ENCODE results near the gene DNAH9.

The DNAH9 gene

GRCh38 chr17:11981862-11982261, 383.6 kb downstream of the DNAH9 start:
- DNase-seq (ENCODE audit: low spot score), result no peak

- no peak for DNase-seq (ENCODE audit: low spot score)
Observed at GRCh38 chr17:11986179-11986941, 388.1 kb downstream of the DNAH9 start.

DNA sequence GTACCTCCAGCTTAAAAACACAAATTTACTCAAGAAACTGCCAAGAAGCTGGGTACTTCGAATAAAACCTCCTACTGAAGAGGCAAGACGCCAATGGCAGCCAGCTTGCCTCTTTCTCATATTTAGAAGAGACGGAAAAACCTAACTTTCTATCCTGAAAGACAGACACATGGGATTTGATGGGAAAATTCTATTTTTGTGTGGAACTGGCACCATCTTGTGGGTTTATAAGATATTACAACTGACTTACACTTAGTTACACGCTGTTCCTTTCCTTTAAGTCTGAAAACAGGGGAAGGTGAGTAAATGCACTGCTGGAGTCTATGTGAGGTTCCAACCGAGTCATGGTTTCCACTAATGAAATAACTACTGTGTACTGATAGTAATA, 388.7 kb downstream of the DNAH9 start:
- DNase-seq (ENCODE audit: low spot score), result peak; percentile 47

DNA sequence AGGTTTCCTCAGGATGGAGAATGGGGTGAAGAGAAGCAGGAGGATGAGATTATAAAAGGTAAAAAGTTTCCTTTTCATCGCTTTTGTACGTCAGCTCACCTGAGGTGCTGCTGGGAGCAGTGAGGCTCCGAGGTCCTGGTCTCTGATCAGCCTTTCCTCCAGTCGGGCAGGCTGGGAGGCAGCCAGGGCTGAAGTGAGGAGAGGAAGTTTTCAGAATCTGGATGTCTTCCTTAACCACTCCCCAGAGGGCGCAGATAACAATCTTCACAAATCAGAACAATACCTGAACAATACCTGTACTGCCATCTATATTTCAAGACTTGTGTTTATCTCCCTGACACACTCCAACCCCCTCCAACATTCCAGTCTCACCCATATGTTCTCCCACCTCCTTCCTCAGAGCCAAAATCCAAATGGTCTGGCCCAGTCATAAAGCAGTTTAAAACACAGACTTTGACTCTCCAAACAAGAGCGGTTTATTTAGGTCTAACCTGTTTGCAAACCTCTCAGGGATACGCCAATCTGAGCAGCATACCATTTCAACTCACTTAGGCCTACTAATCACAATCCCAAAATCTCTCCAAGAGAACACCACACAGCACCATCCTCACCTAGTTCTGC, 392.2 kb downstream of the DNAH9 start:
- DNase-seq (ENCODE audit: low spot score), result no peak

DNA sequence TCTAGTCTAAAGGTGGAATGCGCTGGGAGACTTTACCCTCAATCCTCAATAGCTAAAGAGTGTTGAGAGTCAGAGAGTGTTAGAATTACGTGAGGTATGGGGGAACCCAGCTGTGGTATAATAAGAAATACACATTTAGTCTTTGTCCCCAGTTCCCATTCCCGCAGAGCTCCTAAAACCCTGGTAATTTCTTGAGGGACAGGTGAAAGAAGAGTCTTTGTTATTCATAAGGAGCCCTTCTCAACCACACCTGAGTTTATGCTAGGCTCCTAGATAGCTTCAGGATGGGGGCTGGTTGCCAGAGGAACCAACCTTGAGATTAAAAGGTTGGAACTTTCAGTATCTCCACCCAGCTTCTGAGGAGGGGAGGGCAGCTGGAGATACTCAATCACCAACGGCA, 393.2 kb downstream of the DNAH9 start:
- no peak for DNase-seq (ENCODE audit: low spot score)

DNA sequence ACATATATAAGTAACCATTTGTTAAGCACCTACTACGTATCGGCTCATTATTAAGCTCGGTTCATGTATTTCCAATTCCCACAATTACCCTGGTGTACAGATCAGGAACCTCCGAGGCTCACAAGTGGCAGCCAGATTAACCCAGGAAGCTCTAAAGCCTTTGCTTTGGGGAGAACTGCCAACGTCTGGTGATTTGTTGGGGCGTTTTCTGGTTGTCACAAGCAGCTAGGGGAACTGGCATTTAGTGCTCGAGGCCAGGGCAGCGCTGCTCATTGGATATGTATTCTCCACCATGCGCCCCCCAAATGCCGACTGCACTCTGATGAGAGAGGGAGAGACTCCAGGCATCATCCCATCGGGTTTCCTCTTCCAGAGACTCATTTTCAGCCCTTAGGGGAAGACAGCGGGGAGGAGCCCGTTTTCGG, 398.5 kb downstream of the DNAH9 start:
- peak; percentile 64 for DNase-seq (ENCODE audit: low spot score)

- peak; percentile 93 for DNase-seq (ENCODE audit: low spot score)
Observed at GRCh38 chr17:11997147-11997971, 399.1 kb downstream of the DNAH9 start, which contains the start of gene ZNF18. Gene ZNF18 (minus strand): TSS chr17:11997475. CDS start chr17:11992829, 4,646 bp downstream.

- DNase-seq (ENCODE audit: low spot score), result no peak
Observed at GRCh38 chr17:11997972-11998233, 399.6 kb downstream of the DNAH9 start.

GRCh38 chr17:11999696-12000095, 401.4 kb downstream of the DNAH9 start:
- DNase-seq (ENCODE audit: low spot score), result no peak

- DNase-seq (ENCODE audit: low spot score), result no peak
Observed at GRCh38 chr17:12007466-12007865, 409.2 kb downstream of the DNAH9 start.

Data from SW480 (cell line).